Measurements from ENCODE around the gene MLN. TPM values are rescaled to one million over a fixed set of nuclear protein-coding genes. Genes with fewer than 3 reads are reported as not detected.

MLN gene
- total and polyA plus RNA-seq, 2 experiments from 2014 or later, result not detected

DNA sequence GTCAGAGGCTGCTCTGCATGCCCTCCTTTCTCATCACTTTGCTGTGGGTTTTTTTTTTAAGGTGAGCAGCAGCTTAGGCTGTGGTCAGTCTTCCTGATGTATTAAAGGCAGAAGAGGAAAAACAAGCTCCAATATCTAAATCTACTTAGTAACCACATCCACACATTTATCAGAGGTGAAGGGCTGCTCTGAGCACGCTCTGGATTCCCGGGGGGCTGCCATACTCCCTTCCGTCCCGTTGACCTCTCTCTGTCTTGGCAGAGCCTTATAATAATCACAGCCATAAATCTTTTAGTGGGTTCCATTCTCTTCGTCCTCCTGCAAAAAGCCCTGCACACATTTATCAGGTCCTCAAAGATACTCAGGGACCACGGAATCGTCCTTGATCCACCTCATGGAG is 12.2 kb downstream of the MLN start:
- Histone ChIP-seq H3K36me3 (ENCODE audit: insufficient read depth) (no peaks in the 10 kb centered on the region), H3K79me2 (replicated peaks; ENCODE audit: insufficient read depth) (peaks cover 18% of the 10 kb centered on the region), H3K4me1 (ENCODE audit: insufficient read depth) (peaks cover 60% of the 10 kb centered on the region), H3K4me2 (no peak overlapping the region), H3F3A (replicated peaks; ENCODE audit: low read depth) (peaks cover 21% of the 10 kb centered on the region; the same call in 1 of the 2 replicates), H3K9me2 (ENCODE audit: insufficient read depth) (peaks cover 4% of the 10 kb centered on the region; the same call in 1 of the 2 replicates), H2AFZ (no peak overlapping the region), H3K27ac (ENCODE audit: low read depth) (no peak overlapping the region), H3K27me3 (ENCODE audit: insufficient read depth) (no peaks in the 10 kb centered on the region; the same call in 1 of the 2 replicates), H3K4me3 (no peak overlapping the region), H4K20me1 (replicated peaks; ENCODE audit: insufficient read depth) (no peaks in the 10 kb centered on the region)
- Mint-ChIP-seq H3K9me3 (no peaks in the 10 kb centered on the region), H3K4me1 (peaks cover 75% of the 10 kb centered on the region), H3K4me3 (no peak overlapping the region; the same call in 2 of the 3 replicates), H3K36me3 (ENCODE audit: low read depth) (peaks cover 4% of the 10 kb centered on the region; the same call in 2 of the 3 replicates), H3K27me3 (ENCODE audit: insufficient read depth, low read depth, poor library complexity) (peaks cover 10% of the 10 kb centered on the region), H3K27ac (peak overlapping the region; percentile 12; the same call in 1 of the 2 replicates)
- TF ChIP-seq, protein P1, sequence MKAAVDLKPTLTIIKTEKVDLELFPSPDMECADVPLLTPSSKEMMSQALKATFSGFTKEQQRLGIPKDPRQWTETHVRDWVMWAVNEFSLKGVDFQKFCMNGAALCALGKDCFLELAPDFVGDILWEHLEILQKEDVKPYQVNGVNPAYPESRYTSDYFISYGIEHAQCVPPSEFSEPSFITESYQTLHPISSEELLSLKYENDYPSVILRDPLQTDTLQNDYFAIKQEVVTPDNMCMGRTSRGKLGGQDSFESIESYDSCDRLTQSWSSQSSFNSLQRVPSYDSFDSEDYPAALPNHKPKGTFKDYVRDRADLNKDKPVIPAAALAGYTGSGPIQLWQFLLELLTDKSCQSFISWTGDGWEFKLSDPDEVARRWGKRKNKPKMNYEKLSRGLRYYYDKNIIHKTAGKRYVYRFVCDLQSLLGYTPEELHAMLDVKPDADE (IDR thresholded peaks at IDR 0.05), result no peak
- TF ChIP-seq, protein P2, sequence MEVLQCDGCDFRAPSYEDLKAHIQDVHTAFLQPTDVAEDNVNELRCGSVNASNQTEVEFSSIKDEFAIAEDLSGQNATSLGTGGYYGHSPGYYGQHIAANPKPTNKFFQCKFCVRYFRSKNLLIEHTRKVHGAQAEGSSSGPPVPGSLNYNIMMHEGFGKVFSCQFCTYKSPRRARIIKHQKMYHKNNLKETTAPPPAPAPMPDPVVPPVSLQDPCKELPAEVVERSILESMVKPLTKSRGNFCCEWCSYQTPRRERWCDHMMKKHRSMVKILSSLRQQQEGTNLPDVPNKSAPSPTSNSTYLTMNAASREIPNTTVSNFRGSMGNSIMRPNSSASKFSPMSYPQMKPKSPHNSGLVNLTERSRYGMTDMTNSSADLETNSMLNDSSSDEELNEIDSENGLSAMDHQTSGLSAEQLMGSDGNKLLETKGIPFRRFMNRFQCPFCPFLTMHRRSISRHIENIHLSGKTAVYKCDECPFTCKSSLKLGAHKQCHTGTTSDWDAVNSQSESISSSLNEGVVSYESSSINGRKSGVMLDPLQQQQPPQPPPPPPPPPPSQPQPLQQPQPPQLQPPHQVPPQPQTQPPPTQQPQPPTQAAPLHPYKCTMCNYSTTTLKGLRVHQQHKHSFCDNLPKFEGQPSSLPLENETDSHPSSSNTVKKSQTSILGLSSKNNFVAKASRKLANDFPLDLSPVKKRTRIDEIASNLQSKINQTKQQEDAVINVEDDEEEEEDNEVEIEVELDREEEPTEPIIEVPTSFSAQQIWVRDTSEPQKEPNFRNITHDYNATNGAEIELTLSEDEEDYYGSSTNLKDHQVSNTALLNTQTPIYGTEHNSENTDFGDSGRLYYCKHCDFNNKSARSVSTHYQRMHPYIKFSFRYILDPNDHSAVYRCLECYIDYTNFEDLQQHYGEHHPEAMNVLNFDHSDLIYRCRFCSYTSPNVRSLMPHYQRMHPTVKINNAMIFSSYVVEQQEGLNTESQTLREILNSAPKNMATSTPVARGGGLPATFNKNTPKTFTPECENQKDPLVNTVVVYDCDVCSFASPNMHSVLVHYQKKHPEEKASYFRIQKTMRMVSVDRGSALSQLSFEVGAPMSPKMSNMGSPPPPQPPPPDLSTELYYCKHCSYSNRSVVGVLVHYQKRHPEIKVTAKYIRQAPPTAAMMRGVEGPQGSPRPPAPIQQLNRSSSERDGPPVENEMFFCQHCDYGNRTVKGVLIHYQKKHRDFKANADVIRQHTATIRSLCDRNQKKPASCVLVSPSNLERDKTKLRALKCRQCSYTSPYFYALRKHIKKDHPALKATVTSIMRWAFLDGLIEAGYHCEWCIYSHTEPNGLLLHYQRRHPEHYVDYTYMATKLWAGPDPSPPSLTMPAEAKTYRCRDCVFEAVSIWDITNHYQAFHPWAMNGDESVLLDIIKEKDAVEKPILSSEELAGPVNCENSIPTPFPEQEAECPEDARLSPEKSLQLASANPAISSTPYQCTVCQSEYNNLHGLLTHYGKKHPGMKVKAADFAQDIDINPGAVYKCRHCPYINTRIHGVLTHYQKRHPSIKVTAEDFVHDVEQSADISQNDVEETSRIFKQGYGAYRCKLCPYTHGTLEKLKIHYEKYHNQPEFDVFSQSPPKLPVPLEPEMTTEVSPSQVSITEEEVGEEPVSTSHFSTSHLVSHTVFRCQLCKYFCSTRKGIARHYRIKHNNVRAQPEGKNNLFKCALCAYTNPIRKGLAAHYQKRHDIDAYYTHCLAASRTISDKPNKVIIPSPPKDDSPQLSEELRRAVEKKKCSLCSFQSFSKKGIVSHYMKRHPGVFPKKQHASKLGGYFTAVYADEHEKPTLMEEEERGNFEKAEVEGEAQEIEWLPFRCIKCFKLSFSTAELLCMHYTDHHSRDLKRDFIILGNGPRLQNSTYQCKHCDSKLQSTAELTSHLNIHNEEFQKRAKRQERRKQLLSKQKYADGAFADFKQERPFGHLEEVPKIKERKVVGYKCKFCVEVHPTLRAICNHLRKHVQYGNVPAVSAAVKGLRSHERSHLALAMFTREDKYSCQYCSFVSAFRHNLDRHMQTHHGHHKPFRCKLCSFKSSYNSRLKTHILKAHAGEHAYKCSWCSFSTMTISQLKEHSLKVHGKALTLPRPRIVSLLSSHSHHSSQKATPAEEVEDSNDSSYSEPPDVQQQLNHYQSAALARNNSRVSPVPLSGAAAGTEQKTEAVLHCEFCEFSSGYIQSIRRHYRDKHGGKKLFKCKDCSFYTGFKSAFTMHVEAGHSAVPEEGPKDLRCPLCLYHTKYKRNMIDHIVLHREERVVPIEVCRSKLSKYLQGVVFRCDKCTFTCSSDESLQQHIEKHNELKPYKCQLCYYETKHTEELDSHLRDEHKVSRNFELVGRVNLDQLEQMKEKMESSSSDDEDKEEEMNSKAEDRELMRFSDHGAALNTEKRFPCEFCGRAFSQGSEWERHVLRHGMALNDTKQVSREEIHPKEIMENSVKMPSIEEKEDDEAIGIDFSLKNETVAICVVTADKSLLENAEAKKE (CRISPR knock-in tag; IDR thresholded peaks at IDR 0.05), result no peak
- TF ChIP-seq JUNB (IDR thresholded peaks at IDR 0.05; ENCODE audit: unreplicated experiment) (no peak), EZH2 (IDR thresholded peaks at IDR 0.05; ENCODE audit: low read depth, unreplicated experiment) (no peak), STAT1 (IDR thresholded peaks at IDR 0.05; ENCODE audit: unreplicated experiment) (no peak), ZNF331 (CRISPR knock-in tag; IDR thresholded peaks at IDR 0.05; ENCODE audit: low read depth) (no peak), EZH2phosphoT487 (IDR thresholded peaks at IDR 0.05; ENCODE audit: unreplicated experiment) (no peak), ZNF114 (CRISPR knock-in tag; IDR thresholded peaks at IDR 0.05) (no peak), CREB1 (CRISPR knock-in tag; IDR thresholded peaks at IDR 0.05; ENCODE audit: low read depth) (no peak), NANOG (IDR thresholded peaks at IDR 0.05; ENCODE audit: borderline replicate concordance) (no peak), POLR2AphosphoS5 (IDR thresholded peaks at IDR 0.05; ENCODE audit: low read depth) (no peak)
- TF ChIP-seq, protein P3, sequence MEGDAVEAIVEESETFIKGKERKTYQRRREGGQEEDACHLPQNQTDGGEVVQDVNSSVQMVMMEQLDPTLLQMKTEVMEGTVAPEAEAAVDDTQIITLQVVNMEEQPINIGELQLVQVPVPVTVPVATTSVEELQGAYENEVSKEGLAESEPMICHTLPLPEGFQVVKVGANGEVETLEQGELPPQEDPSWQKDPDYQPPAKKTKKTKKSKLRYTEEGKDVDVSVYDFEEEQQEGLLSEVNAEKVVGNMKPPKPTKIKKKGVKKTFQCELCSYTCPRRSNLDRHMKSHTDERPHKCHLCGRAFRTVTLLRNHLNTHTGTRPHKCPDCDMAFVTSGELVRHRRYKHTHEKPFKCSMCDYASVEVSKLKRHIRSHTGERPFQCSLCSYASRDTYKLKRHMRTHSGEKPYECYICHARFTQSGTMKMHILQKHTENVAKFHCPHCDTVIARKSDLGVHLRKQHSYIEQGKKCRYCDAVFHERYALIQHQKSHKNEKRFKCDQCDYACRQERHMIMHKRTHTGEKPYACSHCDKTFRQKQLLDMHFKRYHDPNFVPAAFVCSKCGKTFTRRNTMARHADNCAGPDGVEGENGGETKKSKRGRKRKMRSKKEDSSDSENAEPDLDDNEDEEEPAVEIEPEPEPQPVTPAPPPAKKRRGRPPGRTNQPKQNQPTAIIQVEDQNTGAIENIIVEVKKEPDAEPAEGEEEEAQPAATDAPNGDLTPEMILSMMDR (conservative IDR thresholded peaks at IDR 0.05; ENCODE audit: low read depth in 2 of 2), result no peak
- TF ChIP-seq, protein P4, sequence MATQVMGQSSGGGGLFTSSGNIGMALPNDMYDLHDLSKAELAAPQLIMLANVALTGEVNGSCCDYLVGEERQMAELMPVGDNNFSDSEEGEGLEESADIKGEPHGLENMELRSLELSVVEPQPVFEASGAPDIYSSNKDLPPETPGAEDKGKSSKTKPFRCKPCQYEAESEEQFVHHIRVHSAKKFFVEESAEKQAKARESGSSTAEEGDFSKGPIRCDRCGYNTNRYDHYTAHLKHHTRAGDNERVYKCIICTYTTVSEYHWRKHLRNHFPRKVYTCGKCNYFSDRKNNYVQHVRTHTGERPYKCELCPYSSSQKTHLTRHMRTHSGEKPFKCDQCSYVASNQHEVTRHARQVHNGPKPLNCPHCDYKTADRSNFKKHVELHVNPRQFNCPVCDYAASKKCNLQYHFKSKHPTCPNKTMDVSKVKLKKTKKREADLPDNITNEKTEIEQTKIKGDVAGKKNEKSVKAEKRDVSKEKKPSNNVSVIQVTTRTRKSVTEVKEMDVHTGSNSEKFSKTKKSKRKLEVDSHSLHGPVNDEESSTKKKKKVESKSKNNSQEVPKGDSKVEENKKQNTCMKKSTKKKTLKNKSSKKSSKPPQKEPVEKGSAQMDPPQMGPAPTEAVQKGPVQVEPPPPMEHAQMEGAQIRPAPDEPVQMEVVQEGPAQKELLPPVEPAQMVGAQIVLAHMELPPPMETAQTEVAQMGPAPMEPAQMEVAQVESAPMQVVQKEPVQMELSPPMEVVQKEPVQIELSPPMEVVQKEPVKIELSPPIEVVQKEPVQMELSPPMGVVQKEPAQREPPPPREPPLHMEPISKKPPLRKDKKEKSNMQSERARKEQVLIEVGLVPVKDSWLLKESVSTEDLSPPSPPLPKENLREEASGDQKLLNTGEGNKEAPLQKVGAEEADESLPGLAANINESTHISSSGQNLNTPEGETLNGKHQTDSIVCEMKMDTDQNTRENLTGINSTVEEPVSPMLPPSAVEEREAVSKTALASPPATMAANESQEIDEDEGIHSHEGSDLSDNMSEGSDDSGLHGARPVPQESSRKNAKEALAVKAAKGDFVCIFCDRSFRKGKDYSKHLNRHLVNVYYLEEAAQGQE (IDR thresholded peaks at IDR 0.05; ENCODE audit: unreplicated experiment), result no peak
- DNase-seq (ENCODE audit: low spot score) (no peak), ATAC-seq (no peak)
